DMS79 treated with DMSO at 0.1 percent for 48 hours (cell line): ENCODE measurements around the gene CAB39L.
A peak's percentile ranks its signal among the peaks of the same experiment; 100 is the strongest.
"Not testable (repeated sequence)": the region's sequence is repeated elsewhere in the genome, so short reads cannot be mapped to it uniquely, and the experiment has no call there.

Source experiments
- DNase-seq: peaks from one replicate; lab custom pipeline; 2025; lab: John Stamatoyannopoulos, UW

The CAB39L gene

GRCh38 chr13:49308097-49308875, 135.6 kb downstream of the CAB39L start:
- DNase-seq = no peak

GRCh38 chr13:49307365-49307764, 136.5 kb downstream of the CAB39L start:
- DNase-seq = no peak

- DNase-seq = peak; percentile 35
Observed at GRCh38 chr13:49305792-49306425, 138.0 kb downstream of the CAB39L start.

GRCh38 chr13:49304763-49305700, 138.8 kb downstream of the CAB39L start:
- DNase-seq = peak; percentile 69

- no peak for DNase-seq
Observed at GRCh38 chr13:49304356-49304755, 139.5 kb downstream of the CAB39L start.

- DNase-seq = no peak
Observed at GRCh38 chr13:49303533-49304252, 140.2 kb downstream of the CAB39L start.

GRCh38 chr13:49302817-49303216, 141.0 kb downstream of the CAB39L start:
- peak; percentile 73 for DNase-seq

- no peak for DNase-seq
Observed at GRCh38 chr13:49302222-49302621, 141.6 kb downstream of the CAB39L start.

GRCh38 chr13:49300739-49301589, 142.9 kb downstream of the CAB39L start:
- DNase-seq = peak; percentile 54

- DNase-seq = no peak
Observed at GRCh38 chr13:49300276-49300675, 143.6 kb downstream of the CAB39L start.

- no peak for DNase-seq
Observed at GRCh38 chr13:49298903-49299605, 144.8 kb downstream of the CAB39L start.

- DNase-seq = no peak
Observed at GRCh38 chr13:49298416-49298815, 145.4 kb downstream of the CAB39L start.

GRCh38 chr13:49297338-49297737, 146.5 kb downstream of the CAB39L start:
- no peak for DNase-seq

GRCh38 chr13:49296659-49297058, 147.2 kb downstream of the CAB39L start:
- no peak for DNase-seq

- no peak for DNase-seq
Observed at GRCh38 chr13:49295244-49295643, 148.6 kb downstream of the CAB39L start.

GRCh38 chr13:49294723-49295122, 149.1 kb downstream of the CAB39L start:
- not testable (repeated sequence) for DNase-seq

- DNase-seq = peak; percentile 30
Observed at GRCh38 chr13:49292742-49293486, 150.9 kb downstream of the CAB39L start.

- DNase-seq = no peak
Observed at GRCh38 chr13:49288458-49288857, 155.4 kb downstream of the CAB39L start.

GRCh38 chr13:49287995-49288394, 155.9 kb downstream of the CAB39L start:
- DNase-seq = no peak
